Head of caudate nucleus (tissue), 42 donors: ENCODE results near the gene TRAM1L1.

Source experiments
- DNase-seq, 42 donors: peaks; one replicate each; pipeline versions ENCODE4 v3.0.0 to v3.0.0-alpha.2; 2020 to 2021; ENCODE audit warnings: mixed read lengths in 7 of 42
- intact Hi-C: fragments of 100-400 bp; cut with DNase I; formaldehyde crosslinking; loops from one replicate; pipeline ENCODE4 v1.15.0; 2022

TRAM1L1 gene

DNA sequence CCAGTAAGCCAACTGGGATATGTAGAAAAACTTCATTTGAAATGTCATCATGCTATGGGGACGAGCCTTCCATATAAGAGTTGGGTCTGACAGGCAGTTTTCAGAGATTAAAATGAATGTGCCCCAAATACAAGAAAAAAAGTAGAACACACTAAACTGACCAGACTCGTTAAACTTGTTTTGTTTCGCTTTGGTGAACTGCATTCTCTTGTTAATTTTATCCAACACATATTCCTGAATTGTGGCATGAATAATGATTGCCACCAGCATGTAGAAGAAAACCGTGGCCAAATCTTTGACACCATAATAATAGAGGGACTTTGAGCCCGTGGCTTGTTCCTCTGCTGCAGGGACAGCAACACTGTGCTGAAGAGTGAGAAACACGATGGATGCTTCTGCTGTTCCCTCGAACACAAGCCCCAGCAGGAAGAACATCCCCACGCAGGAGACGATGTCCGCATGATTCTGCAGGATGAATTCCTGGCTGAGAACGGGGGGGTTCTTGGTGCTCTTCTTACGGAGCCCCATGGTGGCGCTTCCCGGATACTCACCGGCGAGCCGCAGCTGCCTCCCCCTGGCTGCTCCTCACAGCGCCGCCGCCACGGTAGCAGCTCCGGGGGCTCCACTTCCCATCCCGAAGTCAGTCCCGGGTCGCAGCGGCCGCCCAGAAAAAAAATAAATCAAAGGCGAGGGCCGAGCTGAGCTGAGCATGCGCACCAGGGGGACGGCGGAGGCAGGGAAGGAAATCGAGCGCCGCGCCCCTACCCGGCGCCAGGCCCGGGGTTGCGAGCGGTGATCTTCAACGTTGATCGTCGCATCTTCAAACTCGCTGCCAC is at the start of gene TRAM1L1:
Gene TRAM1L1 (minus strand): TSS at position 711 of the 836 bp plus-strand sequence. CDS start 183 bp downstream, at position 528.
- DNase-seq = peak; percentile 58 to 91 (median 81)
- intact Hi-C loops = no loop called here

DNA sequence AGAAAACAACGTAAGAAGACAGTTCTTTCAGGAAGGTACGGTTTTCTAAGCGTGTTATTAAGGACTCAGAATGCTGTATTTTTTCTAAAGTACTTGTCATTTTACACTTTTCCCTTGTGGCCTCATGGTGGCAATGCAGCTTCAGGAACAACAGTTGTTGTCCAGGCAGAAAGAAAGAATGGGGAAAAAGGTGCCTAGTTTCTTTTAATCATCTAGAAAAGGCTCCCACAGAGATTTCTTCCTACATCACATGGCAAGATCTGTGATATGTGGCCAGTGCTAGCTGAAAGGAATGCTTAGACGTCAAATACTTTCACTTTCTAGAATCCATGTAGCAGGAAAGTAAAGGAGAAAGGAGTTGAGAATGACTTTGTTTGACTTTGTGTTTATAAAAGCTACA is 49.0 kb upstream of the TRAM1L1 start:
- peak in 40 of 42 donors; percentile 14 to 82 (median 50) for DNase-seq
- intact Hi-C loops = loop anchor here (10.0 kb wide), 2 partner anchors 420 to 900 kb away; partner anchors contain the start of gene NDST3

DNA sequence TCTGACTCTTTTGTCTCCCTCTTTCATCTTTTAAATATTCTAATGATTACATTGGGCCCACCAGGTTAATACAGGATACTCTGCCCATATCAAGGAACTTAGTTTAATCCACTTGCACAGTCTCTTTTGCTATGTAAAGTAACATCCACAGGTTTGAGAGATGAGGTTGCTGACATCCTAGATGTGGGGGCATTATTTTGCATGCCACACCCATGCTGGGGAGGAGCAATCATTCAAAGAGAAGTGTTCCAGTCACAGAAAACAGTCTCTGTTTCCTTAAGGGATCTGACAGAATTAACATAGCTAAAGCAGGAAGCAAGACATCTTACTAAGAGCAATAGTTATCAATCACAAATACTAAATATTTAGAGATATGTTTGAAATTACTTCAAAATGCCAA is 11.5 kb upstream of the TRAM1L1 start:
- intact Hi-C loops = no loop called here

DNA sequence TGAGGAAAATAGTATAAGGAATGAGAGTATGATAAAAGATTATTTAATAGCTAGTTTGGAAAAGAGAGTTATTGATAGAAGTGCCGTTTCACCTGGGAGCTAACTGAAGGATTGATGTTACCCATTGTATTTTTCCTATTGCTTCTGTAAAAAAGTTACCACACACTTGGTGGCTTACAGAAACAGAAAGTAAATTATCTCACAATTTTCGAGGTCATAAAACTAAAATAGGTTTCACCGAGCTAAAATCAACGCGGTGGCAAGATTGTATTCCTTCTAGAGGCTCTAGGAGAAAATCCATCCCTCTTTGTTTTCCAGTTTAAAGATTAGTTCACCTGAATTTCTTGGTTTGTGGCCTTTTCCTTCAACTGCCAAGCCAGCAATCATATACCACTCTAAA is 11.1 kb upstream of the TRAM1L1 start:
- DNase-seq = no peak
- intact Hi-C loops = no loop called here

More for the DNA sequence above, 11.5 kb upstream of the TRAM1L1 start:
- DNase-seq = no peak

DNA sequence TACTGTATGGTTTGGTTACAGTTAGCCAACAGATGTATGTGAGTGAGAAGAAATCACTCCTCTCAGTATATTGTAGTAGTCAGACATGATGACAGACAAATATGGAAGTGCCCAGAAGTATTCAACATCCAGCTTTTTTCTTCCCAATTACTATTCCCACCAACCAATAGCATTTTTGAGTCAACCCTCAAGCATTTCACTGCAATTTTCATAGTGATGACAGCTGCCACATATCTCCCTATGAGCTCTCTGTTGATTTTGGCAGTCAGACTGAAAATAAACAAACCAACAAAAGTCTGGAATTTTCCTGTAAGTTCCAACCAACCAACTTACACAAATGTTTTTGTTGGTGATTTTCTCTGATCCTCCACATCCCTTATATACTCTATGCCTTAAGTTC is 8.2 kb upstream of the TRAM1L1 start:
- DNase-seq = no peak
- intact Hi-C loops = no loop called here

DNA sequence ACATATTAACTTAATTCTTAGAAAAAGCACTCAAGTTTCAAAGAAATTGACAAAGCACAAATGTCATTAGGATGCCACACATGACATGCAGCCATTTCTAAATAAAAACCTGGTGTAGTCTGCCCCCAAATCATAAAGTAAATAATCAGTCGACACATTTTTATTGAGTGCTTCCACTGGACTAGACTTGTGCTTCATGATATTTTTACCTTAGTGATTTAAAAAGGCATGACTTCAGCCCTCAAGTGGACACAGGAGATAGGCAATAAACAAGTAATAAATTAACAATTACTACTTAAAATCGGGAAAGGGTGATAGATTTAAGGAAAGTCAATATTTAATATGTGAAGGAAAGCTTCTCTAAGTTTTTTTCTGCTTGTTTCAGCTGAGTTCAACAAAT is 7.6 kb downstream of the TRAM1L1 start:
- no peak for DNase-seq
- intact Hi-C loops = no loop called here

DNA sequence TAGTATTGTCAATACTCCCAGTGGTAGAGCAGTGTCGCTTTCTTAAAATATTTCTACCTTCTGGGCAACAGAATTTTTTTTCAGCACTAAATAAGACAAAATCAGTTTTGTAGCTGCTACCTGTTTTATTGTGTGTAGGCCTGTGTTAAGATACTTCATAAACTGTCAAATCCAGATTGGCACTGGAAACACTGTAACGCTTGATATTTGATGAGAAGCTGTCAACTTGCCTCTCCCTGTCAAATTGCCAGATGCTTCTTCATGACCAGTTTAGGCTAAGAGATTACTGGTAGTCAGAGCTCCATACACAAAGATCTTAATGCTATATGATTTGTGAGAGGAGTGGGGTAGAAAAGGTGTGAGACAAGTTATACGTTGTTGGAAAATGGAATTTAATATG is 17.3 kb downstream of the TRAM1L1 start:
- intact Hi-C loops = no loop called here
- DNase-seq = no peak

DNA sequence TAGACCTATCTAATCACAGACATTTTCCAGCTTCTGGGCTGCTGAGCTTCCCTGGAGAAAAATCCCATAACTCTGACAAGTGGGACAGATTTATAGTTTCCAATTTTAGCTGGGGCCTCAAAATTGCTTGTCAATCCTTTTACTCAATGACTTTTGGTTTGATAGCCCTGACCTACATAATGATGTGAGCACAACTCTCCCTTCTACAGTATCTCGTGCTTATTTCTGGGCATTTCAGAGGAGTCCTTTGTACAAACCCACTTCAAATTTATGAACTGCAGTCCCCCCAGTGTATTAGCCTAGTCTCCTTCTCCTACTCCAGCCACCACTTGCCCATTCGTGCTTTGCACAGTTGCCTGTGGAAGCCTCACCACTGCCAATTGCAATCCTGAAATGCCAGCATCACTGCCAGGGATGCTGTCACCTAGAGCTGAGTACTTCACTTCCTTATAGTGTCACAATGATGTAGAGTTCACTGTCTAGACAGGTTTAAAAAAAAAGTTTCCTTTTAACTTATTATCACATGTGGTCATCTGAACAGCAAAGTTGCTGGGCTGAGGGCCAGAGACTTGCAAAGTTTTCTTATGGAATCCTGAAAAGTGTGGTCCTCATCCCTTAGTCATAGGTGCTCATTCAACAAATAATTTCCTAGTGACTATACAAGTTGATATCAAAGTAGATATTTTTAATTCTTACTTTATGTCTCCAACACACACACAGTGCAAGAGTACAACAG is 21.2 kb downstream of the TRAM1L1 start:
- DNase-seq = no peak
- intact Hi-C loops = no loop called here

DNA sequence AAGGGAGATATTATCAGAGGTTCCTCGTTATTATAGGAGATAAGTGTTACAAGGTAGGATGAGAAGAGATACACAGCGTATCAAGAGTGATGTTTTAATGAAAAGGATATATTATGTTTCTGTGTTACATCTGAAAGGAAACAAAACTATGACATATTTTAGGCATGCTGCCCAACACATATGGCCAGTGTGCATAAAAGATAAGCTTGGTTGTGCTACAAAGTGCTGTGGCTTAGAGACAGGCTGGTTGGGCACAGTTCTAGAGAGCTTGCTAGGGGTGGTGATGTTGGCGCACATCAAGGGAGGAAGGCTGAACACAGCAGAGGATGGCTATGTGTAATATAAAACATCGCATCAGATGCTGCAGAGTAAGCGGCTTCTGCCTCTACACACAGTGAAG is 42.4 kb downstream of the TRAM1L1 start:
- intact Hi-C loops = no loop called here
- no peak for DNase-seq
